DOHH2 (cell line): ENCODE data around the gene KIF1C.

Experiments used
- H3F3A ChIP-seq: fragments of 200-600 bp; sonication (generic), shearing (Covaris generic); 2 replicates; pipeline ENCODE4 v1.6.0; 2016; ENCODE audit warnings: antibody characterized with exemption, mild to moderate bottlenecking; ENCODE audit not compliant: control insufficient read depth, insufficient read depth
- H3K27ac ChIP-seq: fragments of 200-600 bp; sonication (generic); 2 replicates; pipeline ENCODE4 v1.5.1; 2014; ENCODE audit warnings: low read depth, mild to moderate bottlenecking, low read length, moderate library complexity
- H3K27me3 ChIP-seq: fragments of 200-600 bp; sonication (generic); 2 replicates; pipeline ENCODE4 v1.6.1; 2014; ENCODE audit warnings: mild to moderate bottlenecking, low read length, mixed read lengths; ENCODE audit not compliant: control insufficient read depth
- H3K36me3 ChIP-seq: fragments of 200-600 bp; sonication (generic); 2 replicates; pipeline ENCODE4 v1.6.1; 2014; ENCODE audit warnings: mild to moderate bottlenecking, low read length, moderate library complexity, mixed read lengths; ENCODE audit not compliant: control insufficient read depth
- H3K4me1 ChIP-seq: fragments of 200-600 bp; sonication (generic); 2 replicates; pipeline ENCODE4 v1.6.1; 2014; ENCODE audit warnings: mild to moderate bottlenecking, low read length, mixed read lengths; ENCODE audit not compliant: control insufficient read depth
- H3K4me2 ChIP-seq: fragments of 200-600 bp; sonication (generic); 2 replicates; pipeline ENCODE4 v1.6.0; 2014; ENCODE audit warnings: mild to moderate bottlenecking, low read length, moderate library complexity
- H3K4me3 ChIP-seq: fragments of 200-600 bp; sonication (generic); 2 replicates; pipeline ENCODE4 v1.5.1; 2014; ENCODE audit warnings: mild to moderate bottlenecking, low read length, mixed read lengths
- H3K79me2 ChIP-seq: fragments of 200-600 bp; sonication (generic); 2 replicates; pipeline ENCODE4 v1.6.1; 2014; ENCODE audit warnings: mild to moderate bottlenecking, low read length, mixed read lengths; ENCODE audit not compliant: control insufficient read depth
- H3K9me2 ChIP-seq: fragments of 200-600 bp; sonication (generic); replicated peaks from 2 replicates; pipeline ENCODE4 v1.6.1; 2014; ENCODE audit warnings: mild to moderate bottlenecking, low read length, mixed read lengths; ENCODE audit not compliant: control insufficient read depth
- H3K9me3 ChIP-seq: fragments of 200-600 bp; sonication (generic); 2 replicates; pipeline ENCODE4 v1.6.1; 2014; ENCODE audit warnings: antibody characterized with exemption, low read length, mixed read lengths; ENCODE audit not compliant: control insufficient read depth, insufficient read depth
- H4K20me1 ChIP-seq: fragments of 200-600 bp; sonication (generic); 2 replicates; pipeline ENCODE4 v1.6.0; 2014; ENCODE audit warnings: low read depth, mild to moderate bottlenecking, antibody characterized with exemption, low read length, moderate library complexity; ENCODE audit not compliant: control insufficient read depth, insufficient read depth
- CTCF ChIP-seq: fragments of 200-600 bp; sonication (generic); IDR thresholded peaks from one replicate; pipeline ENCODE4 v1.5.1; 2014; ENCODE audit warnings: antibody characterized with exemption, mild to moderate bottlenecking, low read depth, low read length; ENCODE audit not compliant: poor library complexity, severe bottlenecking
- EZH2phosphoT487 ChIP-seq: fragments of 200-600 bp; sonication (generic); IDR thresholded peaks from 2 replicates; pipeline ENCODE4 v1.6.1; 2017; ENCODE audit warnings: borderline replicate concordance, mild to moderate bottlenecking, antibody characterized with exemption, low read length, moderate library complexity, mixed read lengths

Gene KIF1C

DNA sequence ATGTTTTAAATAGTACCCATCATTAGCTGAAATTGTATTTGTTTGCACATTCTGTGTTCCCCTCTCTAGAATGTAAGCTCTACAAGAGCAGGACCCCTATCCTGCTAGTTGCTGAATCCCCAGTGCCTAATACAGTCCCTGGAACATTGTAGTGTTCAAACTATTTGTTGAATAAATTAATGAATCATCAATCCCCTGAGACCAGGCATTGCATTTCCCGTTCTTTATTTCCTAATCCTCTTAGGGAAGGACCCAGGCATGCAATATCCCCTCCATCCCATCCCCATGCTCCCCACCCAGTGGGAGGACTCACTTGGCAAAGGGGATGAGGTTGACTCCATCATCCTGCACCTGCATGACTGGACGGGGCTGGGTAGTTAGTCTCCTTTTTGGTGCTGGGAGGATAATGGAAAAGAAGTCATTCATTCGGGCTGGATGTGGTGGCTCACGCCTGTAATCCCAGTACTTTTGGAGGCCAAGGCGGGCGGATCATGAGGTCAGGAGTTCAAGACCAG is 3.6 kb upstream of the KIF1C start:
- H3K79me2 ChIP-seq, result peaks cover 12% of the 10 kb centered on the region
- TF ChIP-seq CTCF (no peak), EZH2phosphoT487 (no peak)
- peaks cover 21% of the 10 kb centered on the region for H3K4me1 ChIP-seq
- no peaks in the 10 kb centered on the region for H4K20me1 ChIP-seq
- H3K4me3 ChIP-seq, result no peak overlapping the region
- H3K9me3 ChIP-seq, result no peaks in the 10 kb centered on the region
- no peaks in the 10 kb centered on the region for H3K9me2 ChIP-seq
- no peak overlapping the region for H3K4me2 ChIP-seq
- H3F3A ChIP-seq, result peaks cover 4% of the 10 kb centered on the region; the same call in 1 of the 2 replicates
- H3K27ac ChIP-seq, result no peak overlapping the region
- H3K36me3 ChIP-seq, result 0 out of 2 replicates have a peak, but pooled peaks cover 2% of the 10 kb centered on the region
- H3K27me3 ChIP-seq, result no peaks in the 10 kb centered on the region

DNA sequence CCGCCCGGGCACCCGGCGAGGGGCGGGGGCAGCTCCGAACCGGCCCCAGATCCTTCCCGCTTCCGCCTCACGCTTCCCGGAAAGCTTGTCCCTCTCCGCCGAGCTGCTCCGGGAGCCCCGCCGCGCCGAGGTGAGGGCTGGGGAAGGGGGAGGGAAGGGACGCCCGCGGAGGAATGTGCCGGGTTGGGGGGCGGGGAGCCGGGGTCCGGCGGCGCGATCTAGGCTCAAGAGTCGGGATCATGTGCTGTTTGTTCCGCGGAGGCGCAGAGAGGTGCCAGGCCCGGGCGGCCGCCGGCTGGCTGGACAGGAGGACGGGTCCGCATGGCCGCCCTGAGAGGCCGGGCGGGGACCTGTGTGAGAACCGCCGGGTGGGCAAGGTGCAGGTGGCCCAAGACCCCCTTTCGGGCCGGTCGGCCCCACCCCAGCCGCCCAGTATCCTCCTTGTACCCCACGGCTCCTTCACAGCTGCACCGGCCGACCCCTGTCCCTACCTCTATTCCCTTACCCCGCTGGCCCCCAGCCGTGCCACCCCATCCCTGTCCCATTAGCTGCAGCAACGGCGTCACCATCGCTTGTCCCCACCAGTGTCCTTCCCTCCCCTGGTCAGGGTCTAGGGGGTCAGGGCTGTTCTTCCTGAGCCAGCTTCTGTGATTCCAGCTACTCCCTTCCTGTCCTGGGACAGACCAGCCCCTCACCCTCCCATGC is 429 bp downstream of the KIF1C start:
- Histone ChIP-seq H3K27ac (no peak overlapping the region), H4K20me1 (no peaks in the 10 kb centered on the region), H3K27me3 (no peaks in the 10 kb centered on the region), H3K4me3 (peak overlapping the region; percentile 85), H3F3A (no peaks in the 10 kb centered on the region), H3K79me2 (peaks cover 12% of the 10 kb centered on the region), H3K36me3 (peaks cover 16% of the 10 kb centered on the region), H3K4me2 (peak overlapping the region; percentile 98), H3K4me1 (peaks cover 21% of the 10 kb centered on the region), H3K9me2 (no peaks in the 10 kb centered on the region), H3K9me3 (no peaks in the 10 kb centered on the region)
- TF ChIP-seq CTCF, result no peak
- TF ChIP-seq EZH2phosphoT487, result no peak

- Histone ChIP-seq H3K4me1 (peaks cover 21% of the 10 kb centered on the region), H3K4me3 (peak overlapping the region; percentile 85), H3K27ac (no peak overlapping the region), H3K4me2 (peak overlapping the region; percentile 98), H3F3A (no peaks in the 10 kb centered on the region), H3K9me3 (no peaks in the 10 kb centered on the region), H3K9me2 (no peaks in the 10 kb centered on the region), H3K36me3 (peaks cover 23% of the 10 kb centered on the region), H3K79me2 (peaks cover 12% of the 10 kb centered on the region), H4K20me1 (no peaks in the 10 kb centered on the region), H3K27me3 (no peaks in the 10 kb centered on the region)
- TF ChIP-seq CTCF, result no peak
- no peak for TF ChIP-seq EZH2phosphoT487
Observed at GRCh38 chr17:4998732-4999429, 1.1 kb downstream of the KIF1C start.
